Right lobe of liver (tissue), 4 donors: ENCODE results near the gene UBAC2.

Experiments
- CTCF ChIP-seq, 4 donors: fragments of 200-600 bp in 3 of 4; fragments of 450-650 bp in 1 of 4; IDR thresholded peaks; one replicate each; pipeline versions ENCODE4 v1.5.1 to v1.8.0; 2016 to 2022; ENCODE audit warnings: antibody characterized with exemption in 4 of 4, mild to moderate bottlenecking in 2 of 4
- POLR2A ChIP-seq: fragments of 450-650 bp; IDR thresholded peaks from one replicate; pipeline ENCODE4 v1.6.1; 2017; ENCODE audit warnings: antibody characterized with exemption, mild to moderate bottlenecking
- donor health status: DM: no; HTN: no; CAD: no.
- donor health status: DM: no; HTN: no; CAD: no.
- donor health status: DM: no; HTN: yes; CAD: no.

DNA sequence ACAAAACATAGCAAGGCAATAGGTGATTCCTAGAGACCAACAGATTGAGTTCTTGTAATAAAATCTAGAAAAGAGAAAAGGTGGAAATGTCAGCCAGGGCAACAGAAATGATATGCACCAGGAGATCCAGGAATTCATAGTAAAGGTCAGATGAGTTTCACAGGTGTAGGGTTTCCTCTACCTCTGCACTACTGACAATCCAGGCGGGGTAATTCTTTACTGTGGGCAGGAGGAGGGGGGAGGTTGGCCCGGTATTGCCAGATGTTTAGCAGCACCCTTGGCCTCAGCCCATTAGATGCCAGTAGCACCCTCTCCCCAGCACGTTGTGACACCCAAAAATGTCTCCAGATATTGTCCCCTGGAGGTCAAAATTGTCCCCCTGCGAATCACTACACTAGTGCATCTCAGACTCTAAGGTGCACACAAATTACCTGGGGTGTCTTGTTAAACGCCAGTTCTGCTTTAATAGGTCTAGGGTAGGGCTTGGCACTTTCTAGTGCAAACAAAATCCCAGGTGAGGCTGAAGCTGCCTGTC, 3.5 kb upstream of the UBAC2 start:
- TF ChIP-seq CTCF (IDR thresholded peaks at IDR 0.05) (no peak), POLR2A (no peak)
